Measurements from ENCODE around the gene FAM163B.
"Not testable (repeated sequence)": the region's sequence is repeated elsewhere in the genome, so short reads cannot be mapped to it uniquely, and the experiment has no call there.

FAM163B gene

DNA sequence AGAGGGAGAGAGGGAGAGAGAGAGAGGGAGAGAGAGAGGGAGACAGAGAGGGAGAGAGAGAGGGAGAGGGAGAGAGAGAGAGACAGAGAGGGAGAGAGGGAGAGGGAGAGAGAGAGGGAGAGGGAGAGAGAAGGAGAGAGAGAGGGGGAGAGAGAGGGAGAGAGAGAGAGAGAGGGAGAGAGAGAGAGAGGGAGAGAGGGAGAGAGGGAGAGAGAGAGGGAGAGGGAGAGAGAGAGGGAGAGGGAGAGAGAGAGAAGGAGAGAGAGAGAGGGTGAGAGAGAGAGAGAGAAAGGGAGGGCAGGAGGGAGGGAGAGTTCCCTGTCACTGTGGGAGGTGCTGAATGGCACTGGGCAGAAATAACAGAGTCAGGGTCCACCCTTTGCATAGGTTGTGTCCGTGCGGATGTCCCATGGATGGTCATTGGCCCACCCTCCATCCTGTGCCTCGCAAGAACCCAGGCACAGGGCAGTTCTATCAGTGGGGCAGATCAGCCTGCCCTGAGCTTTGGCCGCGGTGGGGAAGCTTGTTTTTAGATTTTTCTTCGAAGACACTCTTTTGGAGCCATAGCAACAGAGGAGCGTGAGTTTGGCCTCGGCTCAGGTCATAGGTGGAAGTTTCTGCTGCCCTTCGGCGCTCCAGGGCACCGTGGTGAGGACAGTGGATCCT lies 44.6 kb downstream of the FAM163B start:
- DNase-seq, result no peak

DNA sequence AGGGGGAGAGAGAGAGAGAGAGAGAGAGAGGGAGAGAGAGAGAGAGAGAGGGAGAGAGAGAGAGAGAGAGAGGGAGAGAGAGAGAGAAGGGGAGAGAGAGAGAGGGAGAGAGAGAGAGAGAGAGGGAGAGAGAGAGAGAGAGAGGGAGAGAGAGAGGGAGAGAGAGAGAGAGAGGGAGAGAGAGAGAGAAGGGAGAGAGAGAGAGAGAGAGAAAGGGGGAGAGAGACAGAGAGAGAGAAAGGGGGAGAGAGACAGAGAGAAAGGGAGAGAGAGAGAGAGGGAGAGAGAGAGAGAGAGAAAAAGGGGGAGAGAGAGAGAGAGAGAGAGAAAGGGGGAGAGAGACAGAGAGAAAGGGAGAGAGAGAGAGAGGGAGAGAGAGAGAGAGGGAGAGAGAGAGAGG lies 45.4 kb downstream of the FAM163B start:
- not testable (repeated sequence) for DNase-seq

DNA sequence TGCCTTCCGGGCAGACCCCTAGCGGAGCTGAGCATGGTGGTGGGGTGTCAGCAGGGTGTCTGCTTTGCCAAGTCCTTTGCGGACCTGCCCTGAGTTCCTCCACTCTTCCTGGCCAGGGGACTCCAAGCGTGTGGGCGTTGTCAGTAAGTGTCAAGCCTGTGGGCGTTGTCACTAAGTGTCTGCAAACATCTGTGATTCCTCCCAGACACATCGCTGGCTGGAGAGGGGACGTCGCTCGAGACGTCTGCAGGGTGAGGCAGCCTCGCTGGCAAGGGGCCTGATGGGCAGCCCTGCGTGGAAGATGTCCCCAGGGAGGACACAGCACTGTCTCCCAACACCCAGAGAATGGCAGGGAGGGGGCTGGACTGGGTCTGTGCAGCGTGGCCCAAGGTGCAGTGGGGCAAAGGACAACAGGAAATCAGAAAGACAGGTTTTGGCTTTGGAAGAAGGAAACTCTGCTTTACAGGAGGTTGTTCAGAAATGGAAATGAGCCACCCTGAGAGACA lies 45.8 kb downstream of the FAM163B start:
- no peak for DNase-seq

DNA sequence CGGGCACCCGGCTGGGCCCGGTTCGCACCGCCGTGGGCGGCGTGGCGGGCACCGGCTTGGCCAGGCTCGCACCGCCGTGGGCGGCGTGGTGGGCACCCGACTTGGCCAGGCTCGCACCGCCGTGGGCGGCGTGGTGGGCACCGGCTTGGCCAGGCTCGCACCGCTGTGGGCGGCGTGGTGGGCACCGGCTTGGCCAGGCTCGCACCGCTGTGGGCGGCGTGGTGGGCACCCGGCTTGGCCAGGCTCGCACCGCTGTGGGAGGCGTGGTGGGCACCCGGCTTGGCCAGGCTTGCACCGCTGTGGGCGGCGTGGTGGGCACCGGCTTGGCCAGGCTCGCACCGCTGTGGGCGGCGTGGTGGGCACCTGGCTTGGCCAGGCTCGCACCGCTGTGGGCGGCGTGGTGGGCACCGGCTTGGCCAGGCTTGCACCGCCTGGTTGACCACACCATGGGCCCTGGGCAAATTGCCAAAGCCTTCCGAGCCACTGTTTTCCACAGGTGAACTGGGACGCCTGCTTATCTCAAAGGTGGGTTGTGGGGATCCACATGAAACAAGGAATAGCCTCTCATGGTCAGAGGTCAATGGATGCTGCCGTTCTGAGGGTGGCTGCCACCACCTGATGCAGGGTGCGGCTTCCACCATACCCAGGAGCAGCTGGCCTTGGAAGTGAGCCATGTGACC lies 46.4 kb downstream of the FAM163B start:
- DNase-seq, result no peak

DNA sequence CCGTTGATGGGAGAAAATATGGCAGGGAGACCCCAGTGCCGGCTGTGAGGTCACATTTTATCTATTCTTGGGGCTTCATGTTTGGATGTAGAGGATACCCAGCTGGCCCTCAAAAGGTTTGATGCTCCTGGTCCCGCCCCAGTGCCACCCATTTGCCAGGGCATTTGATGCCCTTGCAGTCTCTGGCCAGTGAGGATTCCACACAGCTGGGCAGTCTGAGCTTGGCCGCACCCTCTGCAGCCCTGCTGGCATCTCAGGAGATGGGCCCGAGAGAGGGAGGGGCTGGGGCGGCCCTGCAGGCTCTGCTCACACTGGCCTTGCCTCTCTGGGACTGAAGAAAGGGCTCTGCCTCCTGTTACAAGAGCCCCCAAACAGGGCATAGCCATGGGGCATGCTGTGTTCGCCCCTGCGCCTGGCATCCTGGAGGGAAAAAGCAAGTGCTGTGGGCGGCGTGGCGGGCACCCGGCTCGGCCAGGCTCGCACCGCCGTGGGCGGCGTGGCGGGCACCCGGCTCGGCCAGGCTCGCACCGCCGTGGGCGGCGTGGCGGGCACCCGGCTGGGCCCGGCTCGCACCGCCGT lies 47.1 kb downstream of the FAM163B start:
- no peak for DNase-seq

DNA sequence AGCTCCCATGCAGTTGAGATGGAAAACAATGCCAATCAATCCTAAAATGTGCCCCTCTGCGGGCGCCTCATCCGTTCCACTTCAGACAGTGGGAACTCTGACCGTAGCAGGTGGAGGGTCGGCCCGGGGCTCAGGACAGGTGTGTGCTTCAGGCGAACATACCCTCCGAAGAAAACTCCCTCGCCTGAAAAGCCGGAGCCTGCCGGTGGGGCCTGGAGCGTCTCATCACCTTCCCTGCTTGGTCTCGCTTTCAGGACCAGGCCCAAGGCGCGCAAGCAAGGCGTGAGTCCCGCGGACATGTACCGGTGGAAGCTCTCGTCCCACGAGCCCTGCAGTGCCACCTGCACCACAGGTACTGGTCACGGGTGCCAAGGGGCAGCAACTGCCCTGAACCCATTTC lies 48.2 kb downstream of the FAM163B start:
- DNase-seq, result no peak

DNA sequence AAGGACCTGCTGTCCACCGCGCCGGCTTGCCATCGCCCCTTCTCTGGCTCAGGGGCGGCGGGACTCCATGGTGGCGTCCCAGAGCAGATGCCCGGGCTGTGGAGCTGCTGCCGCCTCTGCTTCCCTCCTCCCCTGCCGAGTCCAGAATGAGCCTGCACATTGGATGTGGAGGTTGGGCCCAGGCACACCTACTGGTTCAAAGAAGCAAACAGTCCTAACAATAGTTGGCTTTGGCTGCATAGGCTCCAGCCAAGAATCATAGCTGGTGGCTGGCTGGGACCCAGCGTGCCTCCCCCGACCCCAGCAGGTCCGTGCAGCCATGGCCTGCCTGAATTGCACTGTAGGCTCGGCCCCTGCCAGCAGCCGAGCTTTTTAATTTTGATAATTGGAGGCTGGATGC lies 48.9 kb downstream of the FAM163B start:
- DNase-seq, result no peak

DNA sequence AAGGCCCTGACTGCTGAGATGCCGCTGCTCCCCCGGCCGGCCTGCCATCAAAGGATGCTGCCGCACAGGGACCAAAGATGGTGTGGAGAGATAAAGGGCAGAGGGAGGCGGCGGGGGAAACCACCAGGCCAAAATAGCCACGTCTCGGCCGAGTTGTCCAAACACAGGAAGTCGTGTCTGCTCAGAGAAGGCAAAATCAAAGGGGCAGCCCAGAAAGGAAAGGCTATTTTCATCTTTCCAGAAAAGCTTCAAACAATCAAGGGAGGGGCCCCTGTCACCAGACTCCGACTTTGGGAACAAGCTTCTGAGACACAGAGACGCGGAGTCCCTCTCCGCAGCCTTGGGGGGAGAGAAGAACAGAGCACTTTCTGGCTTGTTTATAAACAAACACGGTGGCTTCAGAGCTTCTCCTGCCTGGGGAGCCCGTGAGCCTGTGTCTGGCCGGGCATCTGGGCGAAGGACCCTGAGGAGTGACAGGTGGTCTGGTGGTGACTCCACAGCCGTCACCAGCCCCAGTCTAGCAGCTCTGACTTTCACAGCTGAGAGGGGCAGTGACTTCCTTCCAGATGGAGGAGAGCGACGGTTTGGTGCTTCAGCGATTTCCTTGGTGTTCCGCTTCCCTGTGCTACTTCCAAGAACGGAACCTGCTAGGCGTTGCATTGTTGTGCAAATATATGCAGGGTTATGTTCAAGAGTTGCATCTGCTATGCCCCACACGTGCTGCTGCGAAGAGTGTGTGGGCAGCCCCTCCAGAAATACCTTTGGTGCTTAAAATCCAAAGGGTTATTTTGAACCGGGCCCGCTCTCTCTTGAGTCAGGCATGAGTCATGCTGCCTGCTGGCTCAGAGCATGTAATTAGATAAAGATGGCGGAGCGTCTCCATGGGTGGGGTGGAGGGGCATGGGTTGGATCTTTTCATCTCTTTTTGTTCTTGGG lies 50.7 kb downstream of the FAM163B start:
- peak in 1 of 2 donors; percentile 33 for DNase-seq

DNA sequence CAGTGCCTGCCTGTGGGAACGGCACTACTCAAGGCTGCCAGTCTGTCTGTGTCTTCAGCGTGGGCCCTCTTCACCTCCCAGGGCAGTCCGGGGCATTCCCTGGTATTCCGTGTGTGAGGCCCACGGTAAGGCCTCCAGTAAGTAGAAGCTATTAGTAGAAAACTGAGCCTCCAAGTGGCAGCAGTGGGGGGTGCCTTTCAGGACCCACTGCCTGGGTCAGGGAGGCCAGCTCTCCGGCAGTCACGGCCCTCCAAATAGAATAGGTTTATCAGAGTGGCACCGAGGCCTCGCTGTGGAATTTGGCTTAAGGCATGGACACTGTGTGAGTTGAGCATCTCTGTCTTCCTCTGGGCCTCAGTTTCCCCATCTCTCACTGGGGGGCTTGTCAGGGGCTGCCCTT lies 51.6 kb downstream of the FAM163B start:
- no peak for DNase-seq

DNA sequence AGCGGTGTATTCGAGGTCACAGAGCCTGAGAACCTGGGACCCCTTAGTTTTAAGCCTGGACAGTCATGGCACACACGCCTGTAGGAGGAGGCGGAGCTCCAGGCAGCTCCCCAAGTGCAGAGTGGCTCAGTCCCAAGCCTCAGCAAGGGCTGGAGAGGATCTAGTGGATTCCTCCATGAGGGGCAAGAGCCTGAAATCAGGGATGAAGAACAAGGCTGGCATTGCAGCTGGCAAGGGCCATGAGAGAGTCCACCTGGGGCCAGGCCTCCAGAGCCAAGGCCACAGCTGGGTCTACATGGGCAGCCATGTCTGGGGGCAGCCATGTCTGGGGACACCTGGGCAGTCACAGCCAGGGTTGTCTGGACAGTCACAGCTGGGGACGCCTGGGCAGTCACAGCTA lies 52.8 kb downstream of the FAM163B start:
- DNase-seq, result no peak

DNA sequence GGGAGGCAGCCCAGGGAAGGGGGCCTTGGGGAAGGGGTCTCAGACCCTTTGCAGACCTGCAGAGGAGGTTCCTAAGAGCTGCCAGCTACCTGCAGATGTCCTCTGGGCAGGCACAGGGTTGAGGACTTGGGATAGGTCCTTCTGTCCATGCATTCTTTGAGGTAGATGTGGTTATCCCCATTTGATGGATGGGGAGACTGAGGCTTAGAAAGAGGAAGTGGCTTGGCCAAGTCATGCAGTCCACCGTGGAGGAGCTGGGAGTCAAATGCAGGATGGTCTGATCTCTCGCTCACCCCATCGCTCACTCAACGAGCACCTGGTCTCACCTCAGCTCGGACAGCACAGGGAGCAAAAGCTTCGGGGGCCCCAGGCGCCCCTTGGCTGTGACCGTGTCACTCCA lies 54.5 kb downstream of the FAM163B start:
- no peak for DNase-seq

DNA sequence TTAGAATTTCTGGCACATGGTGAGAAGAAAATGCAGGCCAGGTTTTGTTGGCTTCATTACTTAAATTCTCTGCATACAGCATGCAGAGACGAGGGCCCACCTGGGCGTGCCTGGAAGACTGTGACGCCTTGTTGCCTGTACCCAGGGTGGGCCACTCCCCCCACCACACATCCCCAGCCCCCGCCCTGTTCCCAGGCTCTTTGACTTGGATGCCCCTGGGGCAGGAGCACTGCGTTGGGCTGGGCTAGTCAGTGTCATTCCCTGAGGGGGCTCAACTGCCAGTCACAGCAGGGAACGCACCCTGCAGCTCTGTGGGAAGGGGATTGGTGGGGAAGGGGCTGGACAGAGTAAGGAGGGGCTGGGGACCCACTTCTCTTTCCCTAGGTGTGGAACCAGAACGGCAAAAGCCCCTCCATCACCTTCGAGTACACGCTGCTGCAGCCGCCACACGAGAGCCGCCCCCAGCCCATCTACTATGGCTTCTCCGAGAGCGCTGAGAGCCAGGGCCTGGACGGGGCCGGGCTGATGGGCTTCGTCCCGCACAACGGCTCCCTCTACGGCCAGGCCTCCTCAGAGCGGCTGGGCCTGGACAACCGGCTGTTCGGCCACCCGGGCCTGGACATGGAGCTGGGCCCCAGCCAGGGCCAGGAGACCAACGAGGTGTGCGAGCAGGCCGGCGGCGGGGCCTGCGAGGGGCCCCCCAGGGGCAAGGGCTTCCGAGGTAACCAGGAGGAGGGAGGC lies 55.0 kb downstream of the FAM163B start:
- no peak for DNase-seq

DNA sequence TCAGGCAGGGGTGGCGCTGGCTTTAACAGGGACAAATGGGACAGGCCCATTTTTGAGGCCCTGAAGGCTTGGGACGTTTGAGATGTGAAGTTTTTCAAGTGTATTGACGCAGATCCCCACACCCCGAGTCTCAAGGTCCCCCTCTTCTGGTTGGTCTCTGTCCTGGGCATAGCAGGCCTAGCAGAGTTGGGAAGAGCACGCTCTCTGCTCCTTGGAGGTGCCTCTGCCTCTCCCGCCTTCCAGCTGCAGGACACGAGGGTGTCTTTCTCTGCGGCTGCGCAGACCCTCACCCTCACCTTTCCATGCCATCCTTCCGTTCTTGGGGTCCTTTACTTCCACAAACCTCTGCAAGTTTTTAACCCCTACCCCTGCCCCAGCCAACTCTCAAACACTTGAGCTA lies 56.1 kb downstream of the FAM163B start:
- DNase-seq, result no peak

DNA sequence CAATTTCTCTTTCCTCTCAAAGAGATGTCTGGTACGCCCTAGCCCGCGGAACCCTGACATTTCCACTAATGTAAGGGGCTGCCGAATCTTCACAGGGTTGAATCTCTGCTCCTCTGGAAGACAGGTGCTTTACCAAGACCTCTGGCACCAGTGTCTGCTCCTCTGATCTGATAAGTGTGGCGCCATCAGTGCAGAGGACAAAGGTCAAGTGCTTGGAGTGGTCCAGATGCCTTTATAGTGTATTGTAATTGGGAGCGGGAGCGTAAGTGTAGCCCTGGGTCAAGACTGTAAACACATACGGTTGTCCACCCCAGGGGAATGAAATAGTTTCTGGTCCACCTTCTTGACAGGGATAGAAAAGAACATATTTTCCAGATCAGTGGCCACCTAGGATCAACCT lies 57.0 kb downstream of the FAM163B start:
- no peak for DNase-seq

DNA sequence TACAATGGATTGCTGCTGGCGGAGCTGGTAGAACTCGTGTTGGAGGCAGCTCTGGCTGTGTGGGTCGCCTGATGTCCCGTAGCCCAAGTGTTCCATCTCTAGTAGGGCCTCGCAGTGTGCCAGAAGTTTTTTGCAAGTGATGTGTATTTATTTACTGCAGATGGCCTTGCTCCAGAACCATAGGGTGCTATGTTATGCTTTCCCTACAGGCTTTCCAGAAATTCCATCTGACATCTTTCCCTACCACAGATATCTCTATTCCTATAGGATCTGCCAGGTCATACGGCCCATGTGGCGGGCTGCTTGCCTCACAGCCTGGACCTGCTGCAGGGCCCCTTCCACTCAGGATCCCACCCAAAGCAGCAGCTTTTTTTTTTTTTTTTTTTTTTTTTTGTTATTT lies 57.7 kb downstream of the FAM163B start:
- DNase-seq, result no peak

DNA sequence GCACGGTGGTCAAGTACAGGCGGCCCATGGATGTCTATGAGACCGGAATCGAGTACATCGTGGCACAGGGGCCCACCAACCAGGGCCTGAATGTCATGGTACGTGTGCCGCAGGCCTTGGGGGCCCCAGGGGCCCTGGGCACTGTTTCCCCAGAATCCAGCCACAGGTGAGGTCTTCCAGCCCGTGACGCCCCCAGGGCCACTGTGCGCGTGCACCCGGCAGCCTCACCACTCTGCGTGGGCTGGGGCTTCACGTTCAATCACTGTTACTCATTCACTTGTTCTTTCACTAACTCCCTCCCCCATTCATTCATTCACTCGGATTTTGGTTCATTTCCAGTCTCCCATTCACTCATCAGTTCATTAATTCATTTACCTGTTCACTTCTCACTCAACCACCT lies 62.1 kb downstream of the FAM163B start:
- no peak for DNase-seq

DNA sequence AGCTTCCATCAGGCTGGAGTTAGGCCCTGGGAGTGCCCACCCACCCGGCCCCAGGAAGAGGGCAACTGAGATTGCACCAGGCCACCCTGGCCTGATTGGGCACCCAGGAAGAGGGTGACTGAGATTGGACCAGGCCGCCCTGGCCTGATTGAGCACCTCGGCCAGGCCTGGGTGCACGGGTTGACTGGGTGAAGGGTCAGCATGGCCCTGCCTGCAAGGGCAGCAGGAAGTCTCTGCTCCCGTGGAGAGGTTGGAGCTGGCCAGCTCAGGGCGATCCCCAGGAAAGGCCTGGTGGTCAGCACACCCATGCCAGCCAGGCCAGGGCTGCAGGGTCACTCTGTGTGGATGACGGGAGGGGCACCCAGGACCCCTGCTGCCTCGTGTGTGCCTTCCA lies 62.9 kb downstream of the FAM163B start:
- DNase-seq, result no peak

DNA sequence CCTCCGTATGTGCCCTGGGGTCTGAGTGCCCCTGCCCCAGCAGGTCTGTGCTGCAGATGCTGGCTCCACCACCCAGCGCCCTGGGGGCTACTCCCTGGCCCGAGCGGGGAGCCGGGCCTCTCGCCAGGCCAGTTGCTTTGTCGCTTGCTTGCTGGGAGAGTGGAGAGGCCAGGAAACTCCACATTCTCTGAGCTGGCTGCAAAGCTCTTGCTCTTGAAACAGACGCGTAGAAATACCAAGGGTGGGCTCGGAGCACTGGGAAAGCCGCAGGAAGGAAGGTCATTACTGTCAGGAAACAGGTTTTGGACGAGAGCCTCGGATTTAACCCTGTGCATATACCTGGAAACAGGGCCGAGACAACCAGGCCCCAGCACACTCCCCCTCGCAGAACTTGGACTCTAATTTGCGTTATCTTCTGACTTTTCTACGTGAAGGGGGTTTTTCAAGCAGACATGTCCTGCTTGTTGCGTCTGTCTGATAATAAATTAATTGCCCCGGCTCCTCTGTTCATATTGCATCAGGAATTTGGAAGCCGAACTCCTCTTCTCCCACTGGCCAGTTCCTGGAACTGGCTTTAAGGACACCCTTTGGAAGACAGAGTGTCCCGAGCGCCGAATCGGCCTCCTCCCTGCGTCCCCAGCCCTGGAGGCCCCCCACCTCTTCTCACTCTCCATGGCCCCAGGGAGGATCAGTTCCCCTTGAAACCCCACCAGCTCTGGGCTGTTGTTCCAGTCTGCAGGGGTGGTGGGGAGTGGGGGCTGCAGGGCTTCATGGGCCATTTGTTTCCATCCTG lies 63.5 kb downstream of the FAM163B start:
- no peak for DNase-seq

DNA sequence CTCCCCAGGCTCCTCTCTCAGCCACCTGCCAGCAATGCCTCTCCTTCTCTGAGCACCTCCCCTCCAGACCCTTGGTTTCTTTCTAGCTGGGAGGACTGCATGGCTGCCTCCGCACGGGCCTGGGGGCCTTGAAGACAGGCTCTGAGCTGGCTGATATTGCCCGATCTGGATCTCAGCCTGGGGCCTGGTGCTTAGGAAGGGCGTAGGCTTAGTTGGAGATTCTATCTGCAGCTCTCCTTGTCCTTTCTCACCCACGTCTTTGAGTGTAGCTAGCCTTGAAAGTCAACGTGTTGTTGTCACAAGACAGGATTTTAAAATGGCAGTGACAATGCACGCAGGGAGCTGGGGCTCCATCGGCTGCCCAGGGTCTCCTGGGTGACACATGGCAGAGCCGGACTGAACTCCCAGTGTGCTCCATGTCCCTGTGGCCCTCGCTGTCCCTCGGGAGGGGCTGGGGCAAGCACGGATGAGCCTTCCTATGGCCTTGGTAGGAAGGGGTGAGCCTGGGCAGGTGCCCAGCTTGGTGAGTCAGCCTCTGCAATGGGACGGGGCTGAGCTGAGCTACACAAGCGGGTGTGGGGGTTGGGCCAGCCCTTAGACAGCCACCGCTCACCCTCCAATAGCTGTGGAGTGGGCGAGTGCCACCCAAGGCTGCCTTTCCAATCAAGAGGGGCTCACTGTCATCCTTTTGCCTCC lies 65.3 kb downstream of the FAM163B start:
- DNase-seq, result no peak

DNA sequence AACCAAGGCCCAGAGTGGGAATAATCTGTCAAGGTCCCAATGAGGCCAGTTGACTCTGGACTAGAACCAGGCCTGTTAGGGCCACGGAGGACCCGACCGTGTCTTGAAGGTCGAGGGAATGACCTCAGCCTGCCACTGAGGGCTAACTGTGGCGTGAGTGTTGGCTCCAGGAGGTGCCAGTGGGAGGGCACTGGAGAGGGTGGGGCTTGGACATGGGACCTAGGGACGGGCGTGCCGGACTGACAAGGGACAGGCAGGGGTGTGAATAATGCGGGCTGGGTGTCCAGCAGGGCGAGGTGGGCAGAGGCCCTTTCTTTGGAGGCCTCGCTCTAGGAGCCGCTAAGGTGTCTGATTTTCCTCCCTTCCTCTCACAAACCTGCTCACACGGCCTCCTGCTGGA lies 67.2 kb downstream of the FAM163B start:
- DNase-seq, result no peak

DNA sequence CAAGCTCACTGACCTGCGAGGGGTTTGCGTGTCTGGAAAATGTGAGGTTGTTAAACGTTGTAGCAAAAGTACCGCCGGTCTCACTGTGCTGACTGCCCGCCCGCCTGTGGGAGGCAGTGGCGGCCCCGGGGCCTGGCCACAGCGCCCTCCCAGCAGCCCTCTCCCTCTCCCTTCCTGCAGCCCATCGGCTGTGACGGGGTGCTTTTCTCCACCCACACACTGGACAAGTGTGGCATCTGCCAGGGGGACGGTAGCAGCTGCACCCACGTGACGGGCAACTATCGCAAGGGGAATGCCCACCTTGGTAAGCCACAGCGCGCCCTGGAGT lies 68.5 kb downstream of the FAM163B start:
- DNase-seq, result no peak

Data from activated CD4-positive, alpha-beta T cell treated with anti-CD3 and anti-CD28 coated beads for 4 hours (primary cell).